Measurements from ENCODE around the gene DPYSL3. TPM values are rescaled to one million over a fixed set of nuclear protein-coding genes. Genes with fewer than 3 reads are reported as not detected.

The DPYSL3 gene
- polyA plus RNA-seq, 1 donor = 110 TPM

DNA sequence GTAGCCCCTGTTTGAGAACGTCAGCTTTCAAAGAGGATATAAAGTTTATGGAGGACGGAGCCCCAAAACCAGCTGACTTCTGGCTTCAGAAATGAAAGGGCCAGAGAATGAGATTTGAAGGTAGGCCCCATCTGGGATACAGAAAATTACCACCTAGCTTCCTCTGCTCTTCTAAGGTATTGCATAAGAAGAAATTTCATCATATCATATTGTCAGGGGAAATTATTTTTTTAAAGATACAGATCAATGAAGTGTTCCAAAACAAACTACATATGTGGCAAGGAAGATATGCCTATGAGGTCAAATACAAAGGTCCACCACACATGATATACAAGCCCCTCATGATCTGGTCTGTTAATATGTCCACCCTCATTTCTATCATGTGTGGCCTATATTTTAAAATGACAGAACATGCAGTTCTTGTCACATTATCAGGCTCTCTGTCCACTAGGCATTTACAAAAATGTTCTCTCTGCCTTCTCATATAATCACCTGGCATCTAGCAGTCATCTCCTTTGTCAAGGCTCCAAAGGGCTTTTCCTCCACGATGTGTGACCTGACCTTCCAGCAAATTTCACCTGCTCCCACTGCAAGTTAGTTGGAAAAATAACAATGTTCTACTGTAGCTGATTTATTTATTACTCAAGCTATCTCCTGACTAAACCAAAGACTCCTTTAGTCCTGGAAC lies 83.1 kb downstream of the DPYSL3 start:
- no peak for DNase-seq
- peaks cover 8% of the 10 kb centered on the region for H3K4me1 ChIP-seq (ENCODE audit: control insufficient read depth, insufficient read depth, low read length)
- no peak overlapping the region for H3K27ac ChIP-seq (ENCODE audit: low read length)

GRCh38 chr5:147418613-147419012 lies 91.3 kb downstream of the DPYSL3 start:
- H3K4me3 ChIP-seq (ENCODE audit: low read length) = no peak overlapping the region
- H3K36me3 ChIP-seq (ENCODE audit: control insufficient read depth, insufficient read depth, low read length) = peaks cover 4% of the 10 kb centered on the region
- H3K27me3 ChIP-seq (ENCODE audit: control insufficient read depth, insufficient read depth, low read length) = no peaks in the 10 kb centered on the region
- DNase-seq = no peak
- no peaks in the 10 kb centered on the region for H3K9me3 ChIP-seq (ENCODE audit: control insufficient read depth, low read depth, low read length)
- no CpG with 5 or more reads among the region's 2 CpGs for WGBS (ENCODE audit: insufficient coverage, low lambda C conversion rate)
- no peak overlapping the region for H3K27ac ChIP-seq (ENCODE audit: low read length)
- peaks cover 19% of the 10 kb centered on the region for H3K4me1 ChIP-seq (ENCODE audit: control insufficient read depth, insufficient read depth, low read length)

More for the DNA sequence above, 83.1 kb downstream of the DPYSL3 start:
- H3K36me3 ChIP-seq (ENCODE audit: control insufficient read depth, insufficient read depth, low read length) = no peaks in the 10 kb centered on the region
- H3K9me3 ChIP-seq (ENCODE audit: control insufficient read depth, low read depth, low read length) = no peaks in the 10 kb centered on the region
- no CpG with 5 or more reads among the region's 3 CpGs for WGBS (ENCODE audit: insufficient coverage, low lambda C conversion rate)
- no peak overlapping the region for H3K4me3 ChIP-seq (ENCODE audit: low read length)
- H3K27me3 ChIP-seq (ENCODE audit: control insufficient read depth, insufficient read depth, low read length) = no peaks in the 10 kb centered on the region

- DNase-seq = peak; percentile 82 to 89
These were observed 92.6 kb downstream of the DPYSL3 start for GRCh38 chr5:147417135-147417813.

DNA sequence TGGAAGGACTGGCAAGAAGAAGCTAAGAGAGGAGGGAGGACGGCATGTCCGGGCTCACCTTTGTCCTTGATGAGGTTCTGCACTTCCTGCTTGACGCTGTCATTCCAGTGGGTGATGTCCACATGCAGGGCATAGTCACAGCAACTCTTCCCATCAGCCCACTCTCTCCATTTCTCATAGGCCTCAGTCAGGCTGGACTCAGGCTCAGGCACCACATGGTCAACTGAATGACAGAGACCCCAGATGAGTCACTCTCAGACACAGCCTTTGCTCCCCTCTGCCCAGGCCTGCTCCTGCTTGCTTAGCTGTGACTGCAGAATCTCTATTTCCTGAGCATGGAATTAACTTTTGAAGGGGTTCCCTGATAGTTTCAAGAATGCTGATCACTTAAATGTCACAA lies 94.2 kb downstream of the DPYSL3 start:
- no peaks in the 10 kb centered on the region for H3K27me3 ChIP-seq (ENCODE audit: control insufficient read depth, insufficient read depth, low read length)
- H3K36me3 ChIP-seq (ENCODE audit: control insufficient read depth, insufficient read depth, low read length) = peaks cover 4% of the 10 kb centered on the region
- WGBS (ENCODE audit: insufficient coverage, low lambda C conversion rate) = no CpG with 5 or more reads among the region's 3 CpGs
- H3K9me3 ChIP-seq (ENCODE audit: control insufficient read depth, low read depth, low read length) = no peaks in the 10 kb centered on the region
- H3K4me1 ChIP-seq (ENCODE audit: control insufficient read depth, insufficient read depth, low read length) = peaks cover 24% of the 10 kb centered on the region
- no peak overlapping the region for H3K4me3 ChIP-seq (ENCODE audit: low read length)
- no peak for DNase-seq
- no peak overlapping the region for H3K27ac ChIP-seq (ENCODE audit: low read length)

More at GRCh38 chr5:147417135-147417813, 92.6 kb downstream of the DPYSL3 start:
- Histone ChIP-seq H3K4me3 (ENCODE audit: low read length) (no peak overlapping the region), H3K9me3 (ENCODE audit: control insufficient read depth, low read depth, low read length) (no peaks in the 10 kb centered on the region), H3K27ac (ENCODE audit: low read length) (peak overlapping the region; percentile 49), H3K27me3 (ENCODE audit: control insufficient read depth, insufficient read depth, low read length) (no peaks in the 10 kb centered on the region), H3K4me1 (ENCODE audit: control insufficient read depth, insufficient read depth, low read length) (peaks cover 19% of the 10 kb centered on the region), H3K36me3 (ENCODE audit: control insufficient read depth, insufficient read depth, low read length) (peaks cover 4% of the 10 kb centered on the region)
- WGBS (ENCODE audit: insufficient coverage, low lambda C conversion rate) = no CpG with 5 or more reads among the region's 5 CpGs

DNA sequence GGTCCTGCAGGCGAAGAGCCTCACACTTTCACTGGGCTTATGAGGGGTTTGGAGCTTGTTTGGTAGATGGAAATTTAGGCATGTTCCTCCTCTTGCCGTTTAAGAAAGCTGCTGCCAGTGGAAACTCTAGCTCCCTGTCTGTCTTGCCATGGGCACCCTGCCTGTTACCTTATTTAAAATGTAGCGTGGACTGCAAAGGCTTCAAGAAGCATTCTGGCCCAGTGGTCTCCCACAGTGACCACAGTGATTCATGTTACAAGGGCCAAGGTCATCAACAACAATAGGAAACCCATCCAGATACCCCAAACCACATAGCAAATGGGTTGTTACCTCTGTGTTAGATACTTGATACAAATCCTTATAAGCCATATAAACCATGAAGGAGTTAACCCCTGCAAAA lies 96.6 kb downstream of the DPYSL3 start:
- peaks cover 24% of the 10 kb centered on the region for H3K4me1 ChIP-seq (ENCODE audit: control insufficient read depth, insufficient read depth, low read length)
- WGBS (ENCODE audit: insufficient coverage, low lambda C conversion rate) = no CpG with 5 or more reads among the region's 3 CpGs
- H3K4me3 ChIP-seq (ENCODE audit: low read length) = no peak overlapping the region
- peaks cover 6% of the 10 kb centered on the region for H3K36me3 ChIP-seq (ENCODE audit: control insufficient read depth, insufficient read depth, low read length)
- H3K27me3 ChIP-seq (ENCODE audit: control insufficient read depth, insufficient read depth, low read length) = no peaks in the 10 kb centered on the region
- no peak overlapping the region for H3K27ac ChIP-seq (ENCODE audit: low read length)
- no peaks in the 10 kb centered on the region for H3K9me3 ChIP-seq (ENCODE audit: control insufficient read depth, low read depth, low read length)
- no peak for DNase-seq

DNA sequence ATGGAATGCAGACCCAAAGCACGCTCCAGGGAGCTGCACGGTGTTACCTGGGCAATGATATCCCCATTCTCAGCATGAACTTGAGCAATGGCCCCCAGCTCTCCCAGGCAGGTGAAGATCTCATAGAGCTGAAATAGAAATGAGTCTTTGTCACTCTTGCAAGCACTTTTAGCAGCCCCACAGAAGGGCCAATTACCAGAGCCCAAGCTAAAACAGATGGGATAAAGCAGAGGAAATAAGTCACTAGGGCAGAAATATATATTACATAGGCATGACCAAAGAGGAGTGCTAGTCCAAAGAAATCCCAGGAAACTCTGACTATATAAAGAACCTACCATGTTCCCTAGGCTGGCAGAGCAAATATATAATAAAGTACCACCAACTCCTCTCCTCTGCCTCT lies 97.3 kb downstream of the DPYSL3 start:
- no CpG with 5 or more reads among the region's 2 CpGs for WGBS (ENCODE audit: insufficient coverage, low lambda C conversion rate)
- DNase-seq = no peak
- no peaks in the 10 kb centered on the region for H3K9me3 ChIP-seq (ENCODE audit: control insufficient read depth, low read depth, low read length)
- peaks cover 6% of the 10 kb centered on the region for H3K36me3 ChIP-seq (ENCODE audit: control insufficient read depth, insufficient read depth, low read length)
- no peaks in the 10 kb centered on the region for H3K27me3 ChIP-seq (ENCODE audit: control insufficient read depth, insufficient read depth, low read length)
- H3K27ac ChIP-seq (ENCODE audit: low read length) = no peak overlapping the region
- peaks cover 18% of the 10 kb centered on the region for H3K4me1 ChIP-seq (ENCODE audit: control insufficient read depth, insufficient read depth, low read length)
- H3K4me3 ChIP-seq (ENCODE audit: low read length) = no peak overlapping the region

GRCh38 chr5:147411359-147412319 lies 98.2 kb downstream of the DPYSL3 start:
- 39% methylated on average over 2 of the region's 8 CpGs for WGBS (ENCODE audit: insufficient coverage, low lambda C conversion rate)
- no peak overlapping the region for H3K27ac ChIP-seq (ENCODE audit: low read length)
- peak; percentile 44 to 62 for DNase-seq
- no peaks in the 10 kb centered on the region for H3K27me3 ChIP-seq (ENCODE audit: control insufficient read depth, insufficient read depth, low read length)
- H3K36me3 ChIP-seq (ENCODE audit: control insufficient read depth, insufficient read depth, low read length) = peaks cover 8% of the 10 kb centered on the region
- no peaks in the 10 kb centered on the region for H3K9me3 ChIP-seq (ENCODE audit: control insufficient read depth, low read depth, low read length)
- H3K4me3 ChIP-seq (ENCODE audit: low read length) = no peak overlapping the region
- H3K4me1 ChIP-seq (ENCODE audit: control insufficient read depth, insufficient read depth, low read length) = peaks cover 9% of the 10 kb centered on the region

GRCh38 chr5:147410496-147411358 lies 99.1 kb downstream of the DPYSL3 start:
- Histone ChIP-seq H3K4me1 (ENCODE audit: control insufficient read depth, insufficient read depth, low read length) (peaks cover 5% of the 10 kb centered on the region), H3K27ac (ENCODE audit: low read length) (no peak overlapping the region), H3K4me3 (ENCODE audit: low read length) (no peak overlapping the region), H3K9me3 (ENCODE audit: control insufficient read depth, low read depth, low read length) (no peaks in the 10 kb centered on the region), H3K36me3 (ENCODE audit: control insufficient read depth, insufficient read depth, low read length) (peaks cover 8% of the 10 kb centered on the region), H3K27me3 (ENCODE audit: control insufficient read depth, insufficient read depth, low read length) (no peaks in the 10 kb centered on the region)
- DNase-seq = peak in 1 of 2 donors; percentile 46
- WGBS (ENCODE audit: insufficient coverage, low lambda C conversion rate) = no CpG with 5 or more reads among the region's 8 CpGs

DNA sequence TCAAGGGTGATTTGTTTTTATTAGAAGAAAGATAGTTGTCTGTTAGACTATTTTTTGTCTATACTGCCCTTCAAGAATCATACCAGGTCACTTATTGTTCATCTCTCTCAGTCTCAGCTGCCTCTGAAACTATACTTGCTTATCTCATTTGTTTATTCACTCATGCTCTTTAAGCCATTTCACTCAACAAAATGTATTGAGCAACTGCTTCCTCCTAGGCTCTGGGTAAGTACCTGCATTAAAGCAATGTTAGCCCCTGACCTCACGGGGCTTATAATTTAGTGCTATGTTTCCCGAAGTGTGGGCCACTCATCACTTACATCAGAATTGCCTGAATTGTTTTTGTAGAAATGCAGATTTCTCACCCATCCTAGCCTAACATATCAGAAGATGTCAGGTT lies 100.9 kb downstream of the DPYSL3 start:
- Histone ChIP-seq H3K4me3 (ENCODE audit: low read length) (no peak overlapping the region), H3K9me3 (ENCODE audit: control insufficient read depth, low read depth, low read length) (no peaks in the 10 kb centered on the region), H3K27me3 (ENCODE audit: control insufficient read depth, insufficient read depth, low read length) (no peaks in the 10 kb centered on the region), H3K36me3 (ENCODE audit: control insufficient read depth, insufficient read depth, low read length) (peaks cover 7% of the 10 kb centered on the region), H3K27ac (ENCODE audit: low read length) (no peak overlapping the region), H3K4me1 (ENCODE audit: control insufficient read depth, insufficient read depth, low read length) (peaks cover 5% of the 10 kb centered on the region)
- no peak for DNase-seq
- no CpG with 5 or more reads among the region's 2 CpGs for WGBS (ENCODE audit: insufficient coverage, low lambda C conversion rate)
